ENCODE results near the gene SNAPC1. TPM values are rescaled to one million over a fixed set of nuclear protein-coding genes. Genes with fewer than 3 reads are reported as not detected.

Gene SNAPC1
- total RNA-seq, 2 donors from 2014 or later, result 1.3 to 3.0 TPM

DNA sequence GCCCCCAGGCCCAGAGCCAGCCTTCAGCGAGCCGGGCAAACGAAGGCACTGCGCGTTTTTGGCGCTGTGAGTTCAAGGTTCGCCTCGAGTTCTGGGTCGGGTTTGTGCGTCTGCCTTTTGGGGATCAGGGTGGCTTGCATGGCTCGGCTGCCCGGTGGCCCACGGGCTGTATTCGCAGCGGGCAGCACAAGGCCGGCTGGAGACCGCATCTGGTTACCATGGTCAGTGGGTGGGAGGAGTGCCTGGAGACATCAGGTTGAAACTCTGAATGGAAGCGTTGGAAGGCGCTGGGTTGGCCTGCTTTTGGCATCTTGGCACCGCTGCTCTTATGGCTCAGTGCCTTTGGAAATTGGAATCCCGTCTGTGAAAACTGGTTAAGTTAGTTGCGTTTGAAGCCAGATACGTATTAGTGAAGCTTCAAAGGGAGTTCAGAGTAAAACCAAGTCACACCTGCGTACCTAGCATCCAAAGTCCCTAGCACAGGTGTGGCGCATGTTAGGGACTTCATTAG, 50.9 kb downstream of the SNAPC1 start:
- H3K36me3 ChIP-seq, result no peaks in the 10 kb centered on the region
- peaks cover 25% of the 10 kb centered on the region for H3K27me3 ChIP-seq
- H3K9me3 ChIP-seq, result no peaks in the 10 kb centered on the region
- H3K4me1 ChIP-seq, result no peaks in the 10 kb centered on the region
- no peak overlapping the region for H3K27ac ChIP-seq
- H3K4me3 ChIP-seq, result no peak overlapping the region
- TF ChIP-seq, protein P1, sequence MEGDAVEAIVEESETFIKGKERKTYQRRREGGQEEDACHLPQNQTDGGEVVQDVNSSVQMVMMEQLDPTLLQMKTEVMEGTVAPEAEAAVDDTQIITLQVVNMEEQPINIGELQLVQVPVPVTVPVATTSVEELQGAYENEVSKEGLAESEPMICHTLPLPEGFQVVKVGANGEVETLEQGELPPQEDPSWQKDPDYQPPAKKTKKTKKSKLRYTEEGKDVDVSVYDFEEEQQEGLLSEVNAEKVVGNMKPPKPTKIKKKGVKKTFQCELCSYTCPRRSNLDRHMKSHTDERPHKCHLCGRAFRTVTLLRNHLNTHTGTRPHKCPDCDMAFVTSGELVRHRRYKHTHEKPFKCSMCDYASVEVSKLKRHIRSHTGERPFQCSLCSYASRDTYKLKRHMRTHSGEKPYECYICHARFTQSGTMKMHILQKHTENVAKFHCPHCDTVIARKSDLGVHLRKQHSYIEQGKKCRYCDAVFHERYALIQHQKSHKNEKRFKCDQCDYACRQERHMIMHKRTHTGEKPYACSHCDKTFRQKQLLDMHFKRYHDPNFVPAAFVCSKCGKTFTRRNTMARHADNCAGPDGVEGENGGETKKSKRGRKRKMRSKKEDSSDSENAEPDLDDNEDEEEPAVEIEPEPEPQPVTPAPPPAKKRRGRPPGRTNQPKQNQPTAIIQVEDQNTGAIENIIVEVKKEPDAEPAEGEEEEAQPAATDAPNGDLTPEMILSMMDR (IDR thresholded peaks at IDR 0.05), result no peak
- intact Hi-C loops (cut with DNase I), result no loop called here
- H3K9ac ChIP-seq (ENCODE audit: low read depth in 2 of 2, low read length in 2 of 2), result no peak overlapping the region
- DNase-seq, result no peak

DNA sequence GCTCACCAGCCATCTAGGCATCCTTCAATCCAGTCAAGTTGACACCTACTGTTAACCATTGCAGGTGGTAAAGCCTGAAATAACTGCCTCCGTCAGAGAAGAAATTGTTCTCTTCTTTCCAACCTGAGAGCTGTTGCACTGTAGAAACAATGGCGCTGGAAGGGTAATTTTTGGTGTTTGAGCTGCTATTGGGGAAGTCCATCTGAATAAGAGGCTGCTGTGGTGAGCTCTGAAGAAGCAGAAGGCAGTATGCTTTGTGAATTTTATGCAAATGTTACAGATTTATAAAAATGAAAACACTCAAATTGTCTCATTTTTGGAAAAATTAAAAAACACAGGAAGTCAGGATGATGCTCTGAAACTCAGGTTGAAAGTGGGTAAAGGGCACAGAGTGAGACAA, 60.2 kb downstream of the SNAPC1 start:
- no peaks in the 10 kb centered on the region for H3K36me3 ChIP-seq
- no peak overlapping the region for H3K9ac ChIP-seq (ENCODE audit: low read depth in 2 of 2, low read length in 2 of 2)
- H3K4me1 ChIP-seq, result no peaks in the 10 kb centered on the region
- no peaks in the 10 kb centered on the region for H3K27me3 ChIP-seq
- intact Hi-C loops (cut with DNase I), result no loop called here
- TF ChIP-seq, protein P1 (IDR thresholded peaks at IDR 0.05), result no peak
- H3K4me3 ChIP-seq, result no peak overlapping the region
- no peak overlapping the region for H3K27ac ChIP-seq
- no peak for DNase-seq
- H3K9me3 ChIP-seq, result no peaks in the 10 kb centered on the region

GRCh38 chr14:61832783-61833182, 70.6 kb downstream of the SNAPC1 start:
- Histone ChIP-seq H3K9ac (ENCODE audit: low read depth in 2 of 2, low read length in 2 of 2) (no peak overlapping the region), H3K27me3 (no peaks in the 10 kb centered on the region), H3K9me3 (no peaks in the 10 kb centered on the region), H3K36me3 (no peaks in the 10 kb centered on the region), H3K27ac (no peak overlapping the region), H3K4me1 (no peaks in the 10 kb centered on the region), H3K4me3 (no peak overlapping the region)
- DNase-seq, result no peak
- intact Hi-C loops (cut with DNase I), result no loop called here
- TF ChIP-seq, protein P1 (IDR thresholded peaks at IDR 0.05), result no peak

DNA sequence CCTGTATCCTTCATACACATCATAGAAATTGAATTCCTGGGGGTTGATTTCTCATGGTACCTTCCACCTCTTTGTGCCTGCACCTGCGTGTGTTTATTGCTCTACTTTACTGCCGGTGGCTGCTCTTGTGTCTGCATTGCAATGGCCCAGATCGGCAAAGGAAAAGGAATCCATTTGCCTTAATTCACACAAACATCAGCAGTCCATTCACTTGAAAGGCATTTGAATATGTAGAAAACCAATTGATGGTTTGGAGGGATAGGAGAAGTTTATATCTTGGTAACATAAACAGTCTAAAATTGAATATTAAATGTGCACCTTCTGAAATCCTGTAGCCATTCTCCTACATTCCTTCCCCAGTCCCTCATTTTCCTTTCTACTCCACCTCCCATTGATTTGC, 74.0 kb downstream of the SNAPC1 start:
- Histone ChIP-seq H3K27ac (no peak overlapping the region), H3K9ac (ENCODE audit: low read depth in 2 of 2, low read length in 2 of 2) (no peak overlapping the region), H3K4me1 (no peaks in the 10 kb centered on the region), H3K27me3 (no peaks in the 10 kb centered on the region), H3K36me3 (no peaks in the 10 kb centered on the region), H3K4me3 (no peak overlapping the region), H3K9me3 (no peaks in the 10 kb centered on the region)
- TF ChIP-seq, protein P1 (IDR thresholded peaks at IDR 0.05), result no peak
- no peak for DNase-seq
- intact Hi-C loops (cut with DNase I), result loop anchor here (5.0 kb wide), 2 partner anchors 109 to 539 kb away; no protein-coding TSS in a partner anchor

DNA sequence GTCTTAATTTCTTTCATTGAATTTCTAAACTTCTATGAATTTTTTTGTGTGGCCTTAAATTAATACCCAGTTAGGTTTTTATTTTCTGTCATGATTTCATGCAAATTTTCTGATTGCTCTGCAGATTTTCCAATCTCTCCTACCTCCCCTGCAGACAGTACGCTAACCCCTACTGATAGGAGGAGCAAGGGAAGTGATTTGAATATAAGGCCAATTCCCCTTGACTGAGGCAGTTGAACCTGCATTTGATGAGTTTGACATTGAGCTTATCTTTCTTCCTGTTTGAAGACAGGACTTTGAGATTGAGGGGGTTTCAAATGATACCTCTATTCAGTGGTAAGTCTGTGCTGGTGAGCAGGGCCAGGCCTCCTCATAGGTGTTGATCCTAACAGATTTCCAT, 74.6 kb downstream of the SNAPC1 start:
- Histone ChIP-seq H3K4me1 (no peaks in the 10 kb centered on the region), H3K36me3 (no peaks in the 10 kb centered on the region), H3K9ac (ENCODE audit: low read depth in 2 of 2, low read length in 2 of 2) (no peak overlapping the region), H3K4me3 (no peak overlapping the region), H3K27me3 (no peaks in the 10 kb centered on the region), H3K9me3 (no peaks in the 10 kb centered on the region), H3K27ac (no peak overlapping the region)
- DNase-seq, result no peak
- TF ChIP-seq, protein P1 (IDR thresholded peaks at IDR 0.05), result no peak
- intact Hi-C loops (cut with DNase I), result loop anchor here (5.0 kb wide), 2 partner anchors 110 to 540 kb away; no protein-coding TSS in a partner anchor
